Measurements from ENCODE around the gene BUB1.
"Not testable (repeated sequence)": the region's sequence is repeated elsewhere in the genome, so short reads cannot be mapped to it uniquely, and the experiment has no call there.

GRCh38 chr2:110603917-110604591, 73.8 kb downstream of the BUB1 start:
- not testable (repeated sequence) for TF ChIP-seq POLR2A (IDR thresholded peaks at IDR 0.05; ENCODE audit: low read depth, low read length); TAF1 (IDR thresholded peaks at IDR 0.05; ENCODE audit: borderline replicate concordance, low read depth, low read length); POLR2AphosphoS5 (IDR thresholded peaks at IDR 0.05; ENCODE audit: low read depth, low read length)

All from GM12892 (cell line).